ENCODE measurements around the gene PSMG4. TPM values are rescaled to one million over a fixed set of nuclear protein-coding genes. Genes with fewer than 3 reads are reported as not detected.
"Not testable (repeated sequence)": the region's sequence is repeated elsewhere in the genome, so short reads cannot be mapped to it uniquely, and the experiment has no call there.

Gene PSMG4
- total RNA-seq, 2 experiments from 2014 or later = 12.3 to 12.8 TPM

DNA sequence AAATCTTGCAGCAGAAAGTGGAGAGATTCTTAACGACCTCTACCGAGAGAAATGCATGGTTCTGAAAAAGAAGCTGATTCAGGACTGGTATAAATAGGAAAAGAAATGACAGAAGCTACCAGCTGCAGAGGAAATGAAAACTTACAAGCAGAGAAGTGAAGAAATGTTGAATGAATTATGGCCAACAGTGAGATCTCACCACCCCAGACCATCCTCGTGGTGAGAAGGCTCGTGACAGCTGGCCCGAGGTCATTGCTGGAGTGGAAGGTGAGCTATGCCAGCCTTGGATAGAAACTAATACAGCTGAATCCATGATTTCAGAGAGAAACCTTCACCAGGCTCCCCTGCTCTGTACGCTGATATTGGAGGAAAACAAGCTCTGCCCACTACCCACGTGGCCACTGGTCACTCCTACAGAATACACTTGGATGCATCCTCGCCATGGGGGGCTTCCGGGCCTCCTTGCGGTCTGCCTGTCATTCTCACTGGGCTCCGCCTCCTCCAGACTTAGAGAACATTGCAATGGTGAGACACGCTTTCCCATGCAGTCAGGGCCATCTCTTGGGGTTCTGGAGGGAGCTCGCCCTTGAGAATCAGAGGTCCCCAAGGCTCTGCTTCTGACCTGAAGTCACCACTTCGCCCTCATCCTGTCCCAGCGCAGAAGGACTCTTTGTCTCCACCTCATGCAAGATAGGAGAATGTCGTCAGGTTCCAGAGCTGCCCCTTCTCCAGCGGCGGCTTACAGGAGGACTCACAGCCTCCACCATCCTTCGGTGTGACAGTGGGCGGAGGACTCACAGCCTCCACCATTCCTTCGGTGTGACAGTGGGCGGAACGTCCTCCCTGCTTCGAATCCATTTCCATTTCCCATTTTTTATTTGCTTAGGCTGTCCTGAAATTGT, 20.7 kb upstream of the PSMG4 start:
- peaks cover 79% of the 10 kb centered on the region for H3K27me3 Mint-ChIP-seq

DNA sequence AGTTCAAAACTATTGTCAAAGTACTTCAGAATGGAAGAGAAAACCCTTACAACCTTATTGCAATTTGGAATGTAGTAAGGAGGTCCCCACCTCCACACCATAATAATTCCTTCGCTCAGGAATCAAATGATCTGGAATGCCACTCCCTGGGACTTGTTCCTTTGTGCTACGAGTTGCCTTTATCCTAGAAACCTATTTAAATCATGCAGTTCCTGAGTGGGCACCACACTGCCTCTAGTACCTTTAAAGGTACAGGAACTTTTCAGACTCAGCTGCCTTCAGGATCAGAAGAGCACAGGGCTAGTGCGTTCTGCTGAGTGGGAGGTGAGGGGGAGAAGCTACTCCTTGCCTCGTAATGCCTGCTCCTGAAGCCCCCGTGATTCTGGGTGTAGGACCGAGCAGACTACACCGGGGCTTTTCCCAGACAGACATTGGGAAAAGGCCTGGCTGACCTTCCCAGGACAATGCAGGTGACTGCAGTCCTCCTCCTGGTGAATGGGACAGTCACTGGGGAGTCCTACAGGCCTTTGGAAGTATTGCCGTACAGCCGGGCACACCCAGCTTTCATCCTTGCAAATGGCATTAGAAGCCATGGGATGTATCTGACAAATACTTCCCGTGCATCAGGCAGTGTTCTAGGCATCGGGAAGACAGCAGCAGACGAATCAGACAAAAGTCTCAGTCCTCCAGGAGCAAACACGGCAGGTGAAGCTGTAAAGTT, 19.5 kb upstream of the PSMG4 start:
- peaks cover 76% of the 10 kb centered on the region for H3K27me3 Mint-ChIP-seq
- Histone ChIP-seq H3K36me3 (ENCODE audit: insufficient read depth, low read length) (no peaks in the 10 kb centered on the region), H3K9me3 (ENCODE audit: control insufficient read depth in 1 of 2, insufficient read depth in 1 of 2, low read length in 2 of 2) (no peaks in the 10 kb centered on the region), H3K4me3 (ENCODE audit: low read length) (no peak overlapping the region), H3K4me1 (ENCODE audit: insufficient read depth, low read length) (no peaks in the 10 kb centered on the region), H3K27me3 (ENCODE audit: control insufficient read depth in 1 of 2, insufficient read depth in 2 of 2, low read length in 2 of 2) (peaks cover 25 to 26% of the 10 kb centered on the region in 2 experiments), H3K27ac (ENCODE audit: low read depth in 1 of 2, low read length in 2 of 2) (no peak overlapping the region)
- H3K4me3 Mint-ChIP-seq = no peak overlapping the region
- H3K27ac Mint-ChIP-seq = no peak overlapping the region
- H3K9me3 Mint-ChIP-seq = no peaks in the 10 kb centered on the region
- no peaks in the 10 kb centered on the region for H3K36me3 Mint-ChIP-seq (ENCODE audit: low read depth)
- ChIA-PET CTCF (interaction anchor here (1.1 kb wide), 1 partner anchor 12 kb away, joined by 4 read pairs; no protein-coding TSS in a partner anchor), POLR2A (no interaction called here)
- TF ChIP-seq CTCF (IDR thresholded peaks at IDR 0.05) = no peak
- intact Hi-C loops (cut with DNase I, micrococcal nuclease) = no loop called here
- H3K4me1 Mint-ChIP-seq (ENCODE audit: low read depth) = no peaks in the 10 kb centered on the region
- DNase-seq (no peak), ATAC-seq (ENCODE audit: poor library complexity) (no peak)

More for the DNA sequence above, 20.7 kb upstream of the PSMG4 start:
- Histone ChIP-seq H3K27me3 (ENCODE audit: control insufficient read depth in 1 of 2, insufficient read depth in 2 of 2, low read length in 2 of 2) (peaks cover 32 to 37% of the 10 kb centered on the region in 2 experiments), H3K4me3 (ENCODE audit: low read length) (no peak overlapping the region), H3K36me3 (ENCODE audit: insufficient read depth, low read length) (no peaks in the 10 kb centered on the region), H3K27ac (ENCODE audit: low read depth in 1 of 2, low read length in 2 of 2) (no peak overlapping the region), H3K9me3 (ENCODE audit: control insufficient read depth in 1 of 2, insufficient read depth in 1 of 2, low read length in 2 of 2) (no peaks in the 10 kb centered on the region), H3K4me1 (ENCODE audit: insufficient read depth, low read length) (no peaks in the 10 kb centered on the region)
- intact Hi-C loops (cut with DNase I, micrococcal nuclease) = no loop called here
- ChIA-PET POLR2A (no interaction called here), CTCF (no interaction called here)
- no peaks in the 10 kb centered on the region for H3K9me3 Mint-ChIP-seq
- no peak for DNase-seq
- no peak overlapping the region for H3K4me3 Mint-ChIP-seq
- H3K27ac Mint-ChIP-seq = no peak overlapping the region
- no peak for ATAC-seq (ENCODE audit: poor library complexity)
- H3K4me1 Mint-ChIP-seq (ENCODE audit: low read depth) = no peaks in the 10 kb centered on the region
- no peak for TF ChIP-seq CTCF (IDR thresholded peaks at IDR 0.05)
- no peaks in the 10 kb centered on the region for H3K36me3 Mint-ChIP-seq (ENCODE audit: low read depth)

DNA sequence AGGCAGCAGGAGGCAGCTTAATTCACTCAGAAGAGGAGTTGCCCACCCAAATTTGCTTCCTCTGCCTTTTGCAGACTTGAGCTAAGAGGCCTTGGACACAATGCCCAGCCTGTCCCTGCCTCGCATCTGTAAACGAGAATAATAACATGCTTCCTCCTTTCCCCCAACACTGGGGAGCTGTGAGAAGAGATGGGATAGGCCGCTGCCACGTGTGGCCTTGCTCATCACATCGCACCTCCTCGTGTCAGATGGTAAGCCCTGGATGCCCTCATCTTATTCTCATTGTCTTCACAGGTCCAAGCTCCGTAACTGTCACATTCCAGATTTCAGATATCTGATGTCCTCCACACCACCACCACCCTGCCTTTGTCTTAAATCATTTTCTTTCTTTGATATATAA, 18.2 kb upstream of the PSMG4 start:
- Histone ChIP-seq H3K36me3 (ENCODE audit: insufficient read depth, low read length) (no peaks in the 10 kb centered on the region), H3K9me3 (ENCODE audit: control insufficient read depth in 1 of 2, insufficient read depth in 1 of 2, low read length in 2 of 2) (no peaks in the 10 kb centered on the region), H3K27me3 (ENCODE audit: control insufficient read depth in 1 of 2, insufficient read depth in 2 of 2, low read length in 2 of 2) (peaks cover 19 to 20% of the 10 kb centered on the region in 2 experiments), H3K4me3 (ENCODE audit: low read length) (no peak overlapping the region), H3K27ac (ENCODE audit: low read depth in 1 of 2, low read length in 2 of 2) (no peak overlapping the region), H3K4me1 (ENCODE audit: insufficient read depth, low read length) (no peaks in the 10 kb centered on the region)
- Mint-ChIP-seq H3K36me3 (ENCODE audit: low read depth) (no peaks in the 10 kb centered on the region), H3K4me3 (no peak overlapping the region), H3K27me3 (peaks cover 74% of the 10 kb centered on the region), H3K9me3 (no peaks in the 10 kb centered on the region), H3K27ac (no peak overlapping the region), H3K4me1 (ENCODE audit: low read depth) (no peaks in the 10 kb centered on the region)
- ATAC-seq (ENCODE audit: poor library complexity) (no peak), DNase-seq (no peak)
- no peak for TF ChIP-seq CTCF (IDR thresholded peaks at IDR 0.05)
- ChIA-PET CTCF (interaction anchor here (0.5 kb wide), 1 partner anchor 165 kb away, joined by 6 read pairs; no protein-coding TSS in a partner anchor), POLR2A (interaction anchor here (0.9 kb wide), 1 partner anchor 9 kb away, joined by 3 read pairs; no protein-coding TSS in a partner anchor)
- intact Hi-C loops (cut with DNase I, micrococcal nuclease) = no loop called here

DNA sequence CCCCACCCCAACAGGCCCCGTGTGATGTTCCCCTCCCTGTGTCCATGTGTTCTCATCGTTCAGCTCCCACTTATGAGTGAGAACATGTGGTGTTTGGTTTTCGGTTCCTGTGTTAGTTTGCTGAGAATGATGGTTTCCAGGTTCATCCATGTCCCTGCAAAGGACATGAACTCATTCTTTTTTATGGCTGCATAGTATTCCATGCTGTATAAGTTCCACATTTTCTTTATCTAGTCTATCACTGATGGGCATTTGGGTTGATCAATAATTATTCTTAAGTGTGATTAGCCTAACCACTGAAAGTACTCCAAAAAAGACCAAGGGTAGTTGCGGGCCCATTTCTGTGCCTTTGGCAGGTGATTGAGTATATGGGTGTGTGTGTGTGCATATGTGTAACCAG, 17.0 kb upstream of the PSMG4 start:
- peaks cover 71% of the 10 kb centered on the region for H3K27me3 Mint-ChIP-seq
- H3K4me3 Mint-ChIP-seq; H3K4me1 ChIP-seq (ENCODE audit: insufficient read depth, low read length); H3K36me3 Mint-ChIP-seq (ENCODE audit: low read depth); H3K9me3 ChIP-seq (ENCODE audit: control insufficient read depth in 1 of 2, insufficient read depth in 1 of 2, low read length in 2 of 2); intact Hi-C loops (cut with DNase I, micrococcal nuclease); CTCF ChIA-PET; H3K36me3 ChIP-seq (ENCODE audit: insufficient read depth, low read length); POLR2A ChIA-PET; H3K27ac ChIP-seq (ENCODE audit: low read depth in 1 of 2, low read length in 2 of 2); ATAC-seq (ENCODE audit: poor library complexity); H3K9me3 Mint-ChIP-seq; H3K4me3 ChIP-seq (ENCODE audit: low read length); DNase-seq; H3K4me1 Mint-ChIP-seq (ENCODE audit: low read depth); H3K27ac Mint-ChIP-seq: not testable (repeated sequence)
- peaks cover 15 to 19% of the 10 kb centered on the region in 2 experiments for H3K27me3 ChIP-seq (ENCODE audit: control insufficient read depth in 1 of 2, insufficient read depth in 2 of 2, low read length in 2 of 2)
